HG03521 (cell line): ENCODE measurements around the gene CELSR3.

Experiments
- ATAC-seq: cut with Tn5 transposase; IDR thresholded peaks from one replicate; pipeline ENCODE4 v1.9.1; 2021; ENCODE audit warnings: mild to moderate bottlenecking, moderate library complexity; ENCODE audit not compliant: unreplicated experiment

The CELSR3 gene

GRCh38 chr3:48688032-48688736 is 25.5 kb upstream of the CELSR3 start:
- no peak for ATAC-seq

DNA sequence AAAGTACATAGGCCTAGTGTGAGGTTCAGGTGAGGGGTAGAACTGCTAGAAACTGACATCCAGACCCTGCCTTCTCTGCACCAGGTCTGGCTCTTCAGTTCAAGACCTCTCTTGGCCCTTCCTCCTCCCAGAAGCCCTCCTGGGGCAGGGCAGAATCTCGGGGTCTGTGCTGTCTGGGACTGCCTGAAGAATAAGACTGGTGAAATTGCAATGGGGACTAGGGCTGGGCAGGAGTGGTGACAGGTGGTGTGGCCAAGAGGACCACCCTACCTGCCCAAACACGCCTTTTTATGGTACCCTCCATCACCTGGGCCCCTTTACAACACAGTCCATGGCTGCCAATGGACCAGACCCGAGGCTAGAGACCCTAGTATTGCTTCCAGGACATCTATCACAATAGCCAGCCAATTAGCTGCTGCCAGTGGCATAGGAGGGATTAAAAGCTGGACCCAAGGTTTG is 24.6 kb upstream of the CELSR3 start:
- no peak for ATAC-seq

GRCh38 chr3:48686538-48687219 is 24.0 kb upstream of the CELSR3 start:
- no peak for ATAC-seq

DNA sequence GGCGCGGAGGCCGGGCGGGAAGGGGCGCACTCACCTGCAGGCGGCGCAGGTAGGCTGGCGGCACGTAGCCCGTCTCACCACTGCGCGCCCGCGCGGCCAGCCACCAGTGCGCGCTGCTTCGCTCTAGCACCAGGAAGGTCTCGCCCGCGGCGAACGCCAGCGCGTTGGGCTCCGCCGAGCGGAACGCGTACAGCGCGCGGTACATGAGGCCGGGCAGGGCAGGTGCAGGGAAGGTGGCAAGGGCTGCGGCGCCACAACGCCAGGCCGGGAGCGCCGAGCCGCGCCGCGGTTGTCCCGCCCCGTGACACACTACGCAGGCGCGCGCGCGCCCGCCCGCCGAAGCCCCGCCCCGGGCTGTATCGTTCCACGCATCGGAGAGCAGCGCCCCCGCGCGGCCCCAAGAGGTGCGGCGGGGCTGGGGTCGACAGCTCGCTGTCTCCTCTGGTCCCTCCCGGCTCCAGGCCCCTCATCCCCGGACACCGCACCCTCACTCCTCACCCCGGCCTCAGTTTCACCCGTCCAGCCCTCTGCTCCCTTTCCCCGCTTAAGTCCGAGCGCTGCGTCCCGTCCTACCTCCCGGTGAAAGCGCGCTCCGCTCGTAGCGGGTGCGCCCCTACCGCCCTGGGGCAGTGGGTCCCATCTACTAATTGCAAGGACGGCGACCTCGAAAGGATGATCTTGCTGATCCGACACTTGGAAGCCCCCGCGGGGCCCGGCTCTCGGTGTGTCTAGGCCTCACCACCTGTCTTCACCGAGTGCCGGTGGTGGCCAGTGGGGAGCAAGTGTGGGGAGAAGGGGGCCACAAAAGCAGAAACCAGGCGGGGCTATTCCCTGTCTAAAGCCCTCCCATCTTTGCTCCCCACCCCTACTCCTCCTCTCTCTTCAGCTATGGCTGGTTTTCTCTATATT is 23.2 kb upstream of the CELSR3 start, which contains the start of gene NCKIPSD:
NCKIPSD (minus strand) TSS at position 313 of the 909 bp plus-strand sequence; CDS start at position 205, 108 bp downstream.
- peak; percentile 86 for ATAC-seq

DNA sequence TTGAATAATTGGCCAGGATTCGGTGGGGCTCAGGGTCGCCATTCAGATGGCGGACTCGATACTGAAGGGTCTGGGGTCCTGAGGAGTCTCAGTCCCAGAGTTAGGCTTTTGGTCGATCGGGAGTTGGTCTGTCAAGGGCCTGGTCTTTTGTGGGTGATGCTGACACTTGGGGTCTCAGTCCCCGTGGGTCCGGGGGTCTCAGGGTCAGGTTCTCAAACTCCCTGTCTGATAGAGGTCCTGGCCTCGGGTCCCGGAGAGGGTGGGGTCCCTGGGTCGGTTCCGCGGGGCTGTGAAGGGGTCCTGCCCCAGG is 22.6 kb upstream of the CELSR3 start:
- ATAC-seq, result no peak

- ATAC-seq, result no peak
Measured at GRCh38 chr3:48684480-48685143, 21.9 kb upstream of the CELSR3 start.

DNA sequence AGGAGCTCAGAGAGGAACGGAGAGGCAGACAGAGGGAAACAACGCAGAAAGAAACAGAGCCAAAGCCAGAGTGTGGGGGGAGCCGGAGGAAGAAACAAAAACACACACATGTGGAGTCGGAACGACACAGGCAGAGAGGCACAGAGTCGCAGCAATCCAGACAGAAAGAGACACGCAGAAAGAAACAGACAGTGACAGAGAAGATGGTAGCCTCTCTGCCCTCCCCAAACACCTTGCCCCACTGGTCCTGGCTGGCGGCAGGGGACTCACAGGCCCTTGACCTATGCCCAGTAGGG is 21.3 kb upstream of the CELSR3 start:
- ATAC-seq, result no peak

DNA sequence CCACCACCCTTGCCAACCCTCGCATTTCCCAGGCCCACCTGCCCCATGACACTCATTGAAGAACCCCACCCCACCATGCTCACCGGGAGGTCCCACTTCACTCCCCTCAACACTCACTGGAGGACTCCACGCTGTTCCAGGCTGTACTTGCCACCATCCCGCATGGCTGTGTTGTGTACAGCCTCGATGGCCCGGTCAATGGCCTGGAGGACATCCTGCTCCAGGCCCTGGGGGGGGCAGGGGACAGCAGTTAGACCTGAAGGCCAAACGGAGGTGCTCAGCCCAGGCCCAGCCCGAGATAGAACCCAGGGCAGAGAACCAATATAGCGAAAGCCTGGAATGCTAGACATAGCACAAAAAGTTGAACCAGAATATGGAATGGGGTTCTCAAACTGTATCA is 20.1 kb upstream of the CELSR3 start:
- ATAC-seq, result no peak

DNA sequence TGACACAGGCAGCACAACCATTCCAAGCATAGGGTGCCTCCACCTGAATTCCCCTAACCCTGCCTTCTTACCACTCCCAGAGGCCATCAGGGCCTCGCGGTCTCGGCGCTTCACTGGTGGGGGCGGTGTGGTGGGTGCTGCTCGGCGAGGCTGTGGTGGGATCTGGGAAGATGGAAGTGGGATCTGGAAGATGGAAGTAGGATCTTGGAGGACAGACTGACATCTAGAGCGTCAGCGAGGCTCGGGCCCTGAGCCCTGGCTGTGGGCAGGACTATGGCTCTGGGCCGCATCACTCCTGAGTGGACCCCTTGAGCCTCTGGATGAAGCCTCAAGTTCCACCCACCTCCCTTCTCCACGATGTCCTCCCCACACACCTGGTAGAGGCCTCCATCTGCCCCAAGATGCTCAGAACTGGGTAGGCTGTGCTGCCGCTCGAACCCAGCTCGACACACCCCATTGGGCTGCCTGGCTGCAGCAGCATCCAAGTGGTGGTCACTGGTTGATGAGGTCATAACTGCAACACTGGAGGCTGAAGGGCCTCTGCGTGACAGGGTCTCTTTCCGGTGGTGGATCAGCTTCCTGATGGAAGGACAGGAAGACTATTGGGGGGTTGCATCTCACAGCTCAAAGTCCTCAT is 19.4 kb upstream of the CELSR3 start:
- ATAC-seq, result no peak

- ATAC-seq, result no peak
Measured at GRCh38 chr3:48681541-48681880, 18.8 kb upstream of the CELSR3 start.

DNA sequence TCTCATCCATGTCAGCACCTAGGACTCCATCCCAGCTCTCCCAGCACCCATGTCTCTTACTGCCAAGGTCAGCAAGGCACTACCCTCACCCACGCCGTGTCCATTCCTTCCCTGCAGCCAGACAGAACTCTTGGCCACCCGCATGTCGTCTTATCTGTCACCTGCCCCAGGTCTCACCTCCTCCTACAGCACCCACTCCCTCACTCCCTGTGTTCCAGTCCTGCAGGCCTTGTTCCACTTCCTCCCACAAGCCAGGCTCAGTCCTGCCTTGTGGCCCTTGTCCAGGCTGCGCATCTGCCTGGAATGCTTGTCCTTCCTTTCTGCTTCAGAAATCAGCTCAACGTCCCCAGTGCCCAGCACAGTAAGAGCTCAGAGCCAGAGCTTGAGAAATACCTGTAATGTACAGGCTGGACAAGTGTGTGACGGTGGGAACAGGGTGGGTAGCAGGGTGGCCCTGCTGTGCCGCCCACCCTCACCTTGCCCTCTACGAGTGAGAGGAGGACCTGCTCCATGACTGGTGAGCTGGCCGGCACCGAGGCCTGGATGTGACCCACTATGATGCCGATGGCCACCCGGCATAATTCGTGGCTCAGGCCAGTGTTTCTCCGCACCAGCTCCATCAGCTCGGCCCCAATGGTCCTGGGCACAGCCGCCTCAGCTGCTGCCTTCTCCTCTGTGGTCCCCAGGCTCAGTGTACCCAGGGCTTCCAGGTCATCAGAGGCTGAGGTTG is 18.3 kb upstream of the CELSR3 start:
- ATAC-seq, result no peak

- no peak for ATAC-seq
Measured at GRCh38 chr3:48679411-48680391, 17.0 kb upstream of the CELSR3 start.

GRCh38 chr3:48678566-48679380 is 16.1 kb upstream of the CELSR3 start:
- ATAC-seq, result no peak

DNA sequence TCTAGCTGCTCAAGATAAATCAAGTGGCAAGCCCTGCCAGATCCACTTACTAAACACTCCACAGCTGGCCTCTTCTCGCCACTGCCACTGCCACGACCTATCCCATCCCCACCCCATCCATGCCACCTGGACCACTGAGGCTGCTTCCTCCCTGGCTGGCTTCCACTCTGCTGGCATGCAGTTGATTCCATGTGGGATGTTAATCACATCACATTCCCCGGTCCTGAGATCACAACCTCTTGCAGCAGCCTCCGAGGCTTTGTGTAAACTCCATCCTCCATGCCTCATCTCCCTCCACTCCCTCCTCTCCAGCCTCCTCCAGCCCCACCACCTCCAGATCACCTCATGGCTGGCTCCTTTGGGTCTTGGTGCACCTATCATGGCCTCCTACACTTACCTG is 15.4 kb upstream of the CELSR3 start:
- no peak for ATAC-seq

DNA sequence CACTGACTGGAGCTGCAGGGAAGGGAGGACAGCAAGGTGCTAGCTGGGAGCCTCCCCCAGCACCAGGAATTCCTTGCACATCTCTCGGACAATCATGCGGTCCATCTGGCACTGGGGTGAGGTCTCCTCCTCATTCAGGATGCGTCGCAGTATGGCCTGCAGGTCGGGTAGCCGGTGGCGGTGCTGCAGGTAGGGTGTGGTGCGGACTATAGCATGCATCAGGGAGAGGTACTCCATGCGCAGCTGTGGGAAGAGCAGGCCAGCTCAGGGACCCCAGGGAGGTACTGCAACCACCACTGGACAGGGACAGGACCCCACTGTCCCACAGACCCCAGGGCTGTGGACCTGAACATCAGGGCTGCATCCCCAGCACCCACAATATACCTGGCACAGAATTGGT is 11.8 kb upstream of the CELSR3 start:
- no peak for ATAC-seq

DNA sequence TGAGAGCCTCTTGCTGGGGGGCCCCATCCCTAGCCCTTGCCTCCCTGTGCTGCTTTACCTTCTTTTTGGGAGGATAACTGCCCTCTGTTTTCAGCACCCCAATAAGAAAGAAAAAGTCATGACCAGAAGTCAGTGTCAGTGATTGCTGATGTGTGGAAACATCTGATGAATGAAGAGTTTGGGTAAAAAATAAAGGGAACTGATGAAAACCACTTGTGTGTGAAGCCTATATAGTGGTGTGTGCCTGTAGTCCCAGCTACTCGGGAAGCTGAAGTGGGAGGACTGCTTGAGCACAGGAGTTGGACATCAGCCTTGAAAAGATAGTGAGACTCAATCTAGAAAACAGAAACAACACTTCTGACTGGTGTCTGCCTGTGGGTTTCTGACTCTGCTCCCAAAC is 9.8 kb upstream of the CELSR3 start:
- no peak for ATAC-seq

- ATAC-seq, result no peak
Measured at GRCh38 chr3:48664929-48665328, 2.2 kb upstream of the CELSR3 start.

GRCh38 chr3:48664313-48664644 is 1.6 kb upstream of the CELSR3 start:
- no peak for ATAC-seq
